HG02981 (cell line): ENCODE results near the gene CUX1.
"Not testable (repeated sequence)": the region's sequence is repeated elsewhere in the genome, so short reads cannot be mapped to it uniquely, and the experiment has no call there.

Experiments
- ATAC-seq: cut with Tn5 transposase; IDR thresholded peaks from one replicate; pipeline ENCODE4 v1.9.1; 2021; ENCODE audit warnings: mild to moderate bottlenecking, moderate library complexity; ENCODE audit not compliant: unreplicated experiment

CUX1 gene

GRCh38 chr7:102115931-102116330, 298.5 kb downstream of the CUX1 start:
- ATAC-seq = no peak

- no peak for ATAC-seq
Measured at GRCh38 chr7:102117743-102118142, 300.3 kb downstream of the CUX1 start.

GRCh38 chr7:102119213-102119651, 301.8 kb downstream of the CUX1 start:
- no peak for ATAC-seq

GRCh38 chr7:102119925-102120324, 302.5 kb downstream of the CUX1 start:
- ATAC-seq = no peak

- ATAC-seq = no peak
Measured at GRCh38 chr7:102120666-102121195, 303.3 kb downstream of the CUX1 start.

GRCh38 chr7:102122026-102122425, 304.6 kb downstream of the CUX1 start:
- no peak for ATAC-seq

- ATAC-seq = no peak
Measured at GRCh38 chr7:102125127-102125596, 307.7 kb downstream of the CUX1 start.

- no peak for ATAC-seq
Measured at GRCh38 chr7:102128303-102128702, 310.9 kb downstream of the CUX1 start.

- ATAC-seq = no peak
Measured at GRCh38 chr7:102129636-102130370, 312.4 kb downstream of the CUX1 start.

GRCh38 chr7:102132209-102132752, 314.9 kb downstream of the CUX1 start:
- no peak for ATAC-seq

- no peak for ATAC-seq
Measured at GRCh38 chr7:102138676-102139075, 321.2 kb downstream of the CUX1 start.

- ATAC-seq = no peak
Measured at GRCh38 chr7:102140952-102141370, 323.5 kb downstream of the CUX1 start.

- not testable (repeated sequence) for ATAC-seq
Measured at GRCh38 chr7:102142433-102142832, 325.0 kb downstream of the CUX1 start.

- no peak for ATAC-seq
Measured at GRCh38 chr7:102146122-102146521, 328.7 kb downstream of the CUX1 start.

- no peak for ATAC-seq
Measured at GRCh38 chr7:102147008-102147407, 329.6 kb downstream of the CUX1 start.

- ATAC-seq = no peak
Measured at GRCh38 chr7:102148799-102149198, 331.4 kb downstream of the CUX1 start.

GRCh38 chr7:102149416-102149815, 332.0 kb downstream of the CUX1 start:
- ATAC-seq = no peak

GRCh38 chr7:102150266-102150665, 332.8 kb downstream of the CUX1 start:
- no peak for ATAC-seq

GRCh38 chr7:102152672-102153598, 335.5 kb downstream of the CUX1 start:
- no peak for ATAC-seq

GRCh38 chr7:102153599-102153946, 336.1 kb downstream of the CUX1 start:
- ATAC-seq = no peak

GRCh38 chr7:102154425-102154824, 337.0 kb downstream of the CUX1 start:
- no peak for ATAC-seq
